ENCODE results near the gene WDFY1. TPM values are rescaled to one million over a fixed set of nuclear protein-coding genes. Genes with fewer than 3 reads are reported as not detected.

The WDFY1 gene
- total RNA-seq, 1 donor from 2014 or later = 45.5 TPM

GRCh38 chr2:223970343-223971128, 25.4 kb upstream of the WDFY1 start:
- Histone ChIP-seq H3K27ac (no peak overlapping the region), H3K4me1 (no peaks in the 10 kb centered on the region), H3K36me3 (peaks cover 26% of the 10 kb centered on the region), H3K4me3 (no peak overlapping the region), H3K27me3 (ENCODE audit: low read depth) (no peaks in the 10 kb centered on the region), H3K9me3 (no peaks in the 10 kb centered on the region)
- ATAC-seq (peak; percentile 68 to 76), DNase-seq (no peak)
- peak; percentile 92 for TF ChIP-seq CTCF (IDR thresholded peaks at IDR 0.05)
- intact Hi-C loops (cut with DNase I) = no loop called here

GRCh38 chr2:223969856-223970255, 24.7 kb upstream of the WDFY1 start:
- intact Hi-C loops (cut with DNase I) = no loop called here
- Histone ChIP-seq H3K4me1 (no peaks in the 10 kb centered on the region), H3K4me3 (no peak overlapping the region), H3K27me3 (ENCODE audit: low read depth) (no peaks in the 10 kb centered on the region), H3K36me3 (peaks cover 33% of the 10 kb centered on the region), H3K9me3 (no peaks in the 10 kb centered on the region), H3K27ac (no peak overlapping the region)
- ATAC-seq = no peak
- DNase-seq = no peak
- TF ChIP-seq CTCF (IDR thresholded peaks at IDR 0.05) = no peak

GRCh38 chr2:223969315-223969714, 24.2 kb upstream of the WDFY1 start:
- intact Hi-C loops (cut with DNase I) = no loop called here
- H3K4me3 ChIP-seq = no peak overlapping the region
- H3K9me3 ChIP-seq = no peaks in the 10 kb centered on the region
- H3K27ac ChIP-seq = no peak overlapping the region
- ATAC-seq (no peak), DNase-seq (no peak)
- no peaks in the 10 kb centered on the region for H3K27me3 ChIP-seq (ENCODE audit: low read depth)
- H3K4me1 ChIP-seq = no peaks in the 10 kb centered on the region
- TF ChIP-seq CTCF (IDR thresholded peaks at IDR 0.05) = no peak
- H3K36me3 ChIP-seq = peaks cover 38% of the 10 kb centered on the region

GRCh38 chr2:223967981-223968380, 22.8 kb upstream of the WDFY1 start:
- intact Hi-C loops (cut with DNase I) = no loop called here
- Histone ChIP-seq H3K27ac (no peak overlapping the region), H3K27me3 (ENCODE audit: low read depth) (no peaks in the 10 kb centered on the region), H3K36me3 (peaks cover 45% of the 10 kb centered on the region), H3K9me3 (no peaks in the 10 kb centered on the region), H3K4me3 (no peak overlapping the region), H3K4me1 (peaks cover 4% of the 10 kb centered on the region)
- no peak for ATAC-seq
- no peak for TF ChIP-seq CTCF (IDR thresholded peaks at IDR 0.05)
- no peak for DNase-seq

- no peak for TF ChIP-seq CTCF (IDR thresholded peaks at IDR 0.05)
- peaks cover 65% of the 10 kb centered on the region for H3K4me1 ChIP-seq
- no peak overlapping the region for H3K27ac ChIP-seq
- H3K9me3 ChIP-seq = no peaks in the 10 kb centered on the region
- H3K4me3 ChIP-seq = peak overlapping the region; percentile 97
- no peak for ATAC-seq
- DNase-seq = no peak
- peaks cover 36% of the 10 kb centered on the region for H3K36me3 ChIP-seq
- intact Hi-C loops (cut with DNase I) = no loop called here
- no peaks in the 10 kb centered on the region for H3K27me3 ChIP-seq (ENCODE audit: low read depth)
Measured at GRCh38 chr2:223959688-223960087, 14.6 kb upstream of the WDFY1 start.
